HG02588 (cell line): Measurements from ENCODE around the gene EXOG.

Experiments used
- ATAC-seq: cut with Tn5 transposase; IDR thresholded peaks from one replicate; pipeline ENCODE4 v1.9.1; 2021; ENCODE audit warnings: mild to moderate bottlenecking, moderate library complexity; ENCODE audit not compliant: unreplicated experiment

Gene EXOG

GRCh38 chr3:38496131-38496910, at the start of gene EXOG:
Gene EXOG (plus strand): TSS chr3:38496340. CDS start chr3:38496368, 28 bp downstream.
- ATAC-seq: peak; percentile 96

GRCh38 chr3:38446812-38447211, 49.3 kb upstream of the EXOG start:
- ATAC-seq: no peak

GRCh38 chr3:38450853-38451252, 45.3 kb upstream of the EXOG start:
- no peak for ATAC-seq

GRCh38 chr3:38453075-38453912, 42.8 kb upstream of the EXOG start, which contains the start of gene ACVR2B:
Gene ACVR2B (plus strand): TSS chr3:38453890. CDS start chr3:38454323, 433 bp downstream.
- peak; percentile 56 for ATAC-seq

- ATAC-seq: no peak
Measured at GRCh38 chr3:38453913-38454177, 42.3 kb upstream of the EXOG start.

GRCh38 chr3:38454178-38454883, 41.8 kb upstream of the EXOG start:
- peak; percentile 33 for ATAC-seq

GRCh38 chr3:38454884-38455638, 41.1 kb upstream of the EXOG start:
- ATAC-seq: peak; percentile 36

- no peak for ATAC-seq
Measured at GRCh38 chr3:38455639-38456430, 40.3 kb upstream of the EXOG start.

GRCh38 chr3:38457111-38458003, 38.8 kb upstream of the EXOG start:
- no peak for ATAC-seq

GRCh38 chr3:38458796-38459498, 37.2 kb upstream of the EXOG start:
- ATAC-seq: no peak

- ATAC-seq: no peak
Measured at GRCh38 chr3:38459499-38460048, 36.6 kb upstream of the EXOG start.

- no peak for ATAC-seq
Measured at GRCh38 chr3:38460377-38461270, 35.5 kb upstream of the EXOG start.

- ATAC-seq: no peak
Measured at GRCh38 chr3:38465588-38466154, 30.5 kb upstream of the EXOG start.

- no peak for ATAC-seq
Measured at GRCh38 chr3:38468765-38469164, 27.4 kb upstream of the EXOG start.

GRCh38 chr3:38469852-38470251, 26.3 kb upstream of the EXOG start:
- ATAC-seq: no peak

GRCh38 chr3:38471260-38471857, 24.8 kb upstream of the EXOG start:
- ATAC-seq: no peak
